Mesothelial cell of epicardium (in vitro differentiated cells): ENCODE data around the gene FXYD2. TPM values are rescaled to one million over a fixed set of nuclear protein-coding genes. Genes with fewer than 3 reads are reported as not detected.
A peak's percentile ranks its signal among the peaks of the same experiment; 100 is the strongest.

ENCODE experiments used
- DNase-seq, 2 experiments: peaks; one replicate each; pipeline ENCODE4 v3.0.0; 2021; ENCODE audit warnings: low spot score in 2 of 2; ENCODE audit not compliant: unreplicated experiment in 2 of 2
- H3K27ac Mint-ChIP-seq: 2 replicates; pipeline ENCODE4 v1.8.0; 2021; ENCODE audit warnings: mixed read lengths
- H3K27me3 Mint-ChIP-seq: 2 replicates; pipeline ENCODE4 v1.8.0; 2021; ENCODE audit warnings: low read depth, mixed read lengths
- H3K36me3 Mint-ChIP-seq: 2 replicates; pipeline ENCODE4 v1.8.0; 2021; ENCODE audit warnings: mixed read lengths
- H3K4me1 Mint-ChIP-seq: 2 replicates; pipeline ENCODE4 v1.8.0; 2021; ENCODE audit warnings: mixed read lengths
- H3K4me3 Mint-ChIP-seq: 2 replicates; pipeline ENCODE4 v1.8.0; 2021; ENCODE audit warnings: mild to moderate bottlenecking, moderate library complexity, mixed read lengths
- H3K9me3 Mint-ChIP-seq: 2 replicates; pipeline ENCODE4 v1.8.0; 2021; ENCODE audit warnings: mixed read lengths
- total RNA-seq: library from RNA; stranded (reverse); gene quantifications from 3 replicates; pipeline ENCODE4 v1.2.1, GENCODE V29; 2021
- TF ChIP-seq, protein P1 (sequence below): fragments of 200-600 bp; sonication (generic); IDR thresholded peaks from one replicate; pipeline ENCODE4 v1.5.0; 2021; ENCODE audit warnings: antibody characterized with exemption; ENCODE audit not compliant: unreplicated experiment

The FXYD2 gene
- total RNA-seq, 1 donor from 2014 or later, result 6.3 TPM

- Mint-ChIP-seq H3K27ac (no peak overlapping the region), H3K4me1 (peaks cover 31% of the 10 kb centered on the region), H3K9me3 (no peaks in the 10 kb centered on the region), H3K36me3 (no peaks in the 10 kb centered on the region), H3K4me3 (no peak overlapping the region), H3K27me3 (peaks cover 25% of the 10 kb centered on the region)
- DNase-seq, result peak in 1 of 2 experiments; percentile 40
- TF ChIP-seq, protein P1, sequence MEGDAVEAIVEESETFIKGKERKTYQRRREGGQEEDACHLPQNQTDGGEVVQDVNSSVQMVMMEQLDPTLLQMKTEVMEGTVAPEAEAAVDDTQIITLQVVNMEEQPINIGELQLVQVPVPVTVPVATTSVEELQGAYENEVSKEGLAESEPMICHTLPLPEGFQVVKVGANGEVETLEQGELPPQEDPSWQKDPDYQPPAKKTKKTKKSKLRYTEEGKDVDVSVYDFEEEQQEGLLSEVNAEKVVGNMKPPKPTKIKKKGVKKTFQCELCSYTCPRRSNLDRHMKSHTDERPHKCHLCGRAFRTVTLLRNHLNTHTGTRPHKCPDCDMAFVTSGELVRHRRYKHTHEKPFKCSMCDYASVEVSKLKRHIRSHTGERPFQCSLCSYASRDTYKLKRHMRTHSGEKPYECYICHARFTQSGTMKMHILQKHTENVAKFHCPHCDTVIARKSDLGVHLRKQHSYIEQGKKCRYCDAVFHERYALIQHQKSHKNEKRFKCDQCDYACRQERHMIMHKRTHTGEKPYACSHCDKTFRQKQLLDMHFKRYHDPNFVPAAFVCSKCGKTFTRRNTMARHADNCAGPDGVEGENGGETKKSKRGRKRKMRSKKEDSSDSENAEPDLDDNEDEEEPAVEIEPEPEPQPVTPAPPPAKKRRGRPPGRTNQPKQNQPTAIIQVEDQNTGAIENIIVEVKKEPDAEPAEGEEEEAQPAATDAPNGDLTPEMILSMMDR, result no peak
Measured at GRCh38 chr11:117828611-117829368, 4.2 kb upstream of the FXYD2 start.

DNA sequence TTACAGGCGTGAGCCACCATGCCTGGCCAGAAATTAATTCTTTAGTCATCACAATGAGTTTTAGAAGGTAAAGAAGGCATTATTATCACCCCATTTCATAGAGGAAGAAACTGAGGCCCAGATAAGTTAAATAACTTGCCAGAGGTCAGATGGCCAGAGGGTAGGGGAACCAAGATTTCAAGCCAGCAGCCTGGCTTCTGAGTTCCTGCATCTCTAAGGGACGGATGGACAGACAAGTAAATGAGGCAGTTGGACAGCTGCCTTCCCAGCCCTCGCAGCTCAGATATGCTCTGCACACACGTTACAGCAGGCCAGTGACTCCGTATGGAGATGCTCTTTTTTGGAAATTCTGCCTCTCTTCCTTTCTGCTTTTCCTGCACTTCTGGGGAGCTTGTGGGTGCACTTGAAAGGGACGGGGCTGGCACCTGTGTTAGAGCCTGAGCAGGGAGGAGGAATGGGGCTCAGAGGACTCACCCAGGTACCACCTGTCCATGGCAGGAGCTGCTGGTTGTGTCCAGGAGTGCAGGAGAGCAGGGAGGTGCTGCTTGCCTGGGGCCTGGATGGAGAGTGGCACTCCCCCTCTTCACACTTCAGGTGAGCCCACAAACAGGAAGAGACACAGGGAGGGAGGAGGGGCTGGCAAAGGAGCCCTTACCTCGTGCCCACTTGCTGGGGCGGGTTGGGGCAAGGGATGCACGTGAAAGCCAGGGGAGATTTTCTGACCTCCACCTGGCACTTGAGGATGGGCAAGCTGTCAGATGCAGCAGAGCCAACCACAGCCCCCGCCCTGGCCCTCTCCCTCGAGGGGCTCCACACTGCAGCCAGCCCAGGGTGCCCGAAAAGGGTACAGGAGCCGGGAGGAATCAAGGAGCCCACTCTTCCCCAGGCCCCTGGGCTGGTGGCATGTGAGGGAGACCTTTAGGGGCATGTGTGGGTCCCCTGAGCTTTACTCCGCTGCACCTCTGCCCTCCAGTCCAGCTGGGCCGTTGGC lies 3.3 kb upstream of the FXYD2 start:
- H3K27me3 Mint-ChIP-seq, result peaks cover 29% of the 10 kb centered on the region
- H3K27ac Mint-ChIP-seq, result no peak overlapping the region
- peak in 1 of 2 experiments; percentile 34 for DNase-seq
- TF ChIP-seq, protein P1, result no peak
- peaks cover 23% of the 10 kb centered on the region for H3K4me1 Mint-ChIP-seq
- no peaks in the 10 kb centered on the region for H3K9me3 Mint-ChIP-seq
- H3K4me3 Mint-ChIP-seq, result no peak overlapping the region
- H3K36me3 Mint-ChIP-seq, result no peaks in the 10 kb centered on the region

DNA sequence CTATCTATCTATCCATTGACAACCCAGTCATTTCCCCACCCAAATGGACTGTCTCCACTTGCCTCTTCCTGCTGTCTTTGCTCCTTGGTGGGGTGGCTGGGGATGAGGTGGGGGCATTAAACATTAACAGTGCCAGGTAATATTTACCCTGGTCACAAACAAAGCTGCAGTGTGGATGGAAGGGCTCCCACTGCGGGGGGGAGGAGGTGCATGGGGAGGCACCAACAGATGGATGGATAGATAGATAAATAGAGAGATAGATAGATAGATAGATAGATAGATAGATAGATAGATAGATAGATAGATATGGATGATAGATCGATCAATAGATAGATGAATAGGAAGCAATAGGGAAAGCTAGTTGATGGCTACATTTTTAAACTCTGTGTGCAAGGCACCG lies 2.3 kb upstream of the FXYD2 start:
- no peaks in the 10 kb centered on the region for H3K36me3 Mint-ChIP-seq
- H3K27me3 Mint-ChIP-seq, result peaks cover 32% of the 10 kb centered on the region
- H3K27ac Mint-ChIP-seq, result no peak overlapping the region

GRCh38 chr11:117826190-117826570 lies 1.6 kb upstream of the FXYD2 start:
- no peak for DNase-seq
- H3K27me3 Mint-ChIP-seq, result peaks cover 37% of the 10 kb centered on the region
- no peaks in the 10 kb centered on the region for H3K9me3 Mint-ChIP-seq
- no peaks in the 10 kb centered on the region for H3K36me3 Mint-ChIP-seq
- no peak overlapping the region for H3K27ac Mint-ChIP-seq
- peaks cover 21% of the 10 kb centered on the region for H3K4me1 Mint-ChIP-seq
- TF ChIP-seq, protein P1, result no peak
- H3K4me3 Mint-ChIP-seq, result no peak overlapping the region

More for the DNA sequence above, 2.3 kb upstream of the FXYD2 start:
- Mint-ChIP-seq H3K4me3 (no peak overlapping the region), H3K4me1 (peaks cover 21% of the 10 kb centered on the region), H3K9me3 (no peaks in the 10 kb centered on the region)
- TF ChIP-seq, protein P1, result no peak
- DNase-seq, result no peak

DNA sequence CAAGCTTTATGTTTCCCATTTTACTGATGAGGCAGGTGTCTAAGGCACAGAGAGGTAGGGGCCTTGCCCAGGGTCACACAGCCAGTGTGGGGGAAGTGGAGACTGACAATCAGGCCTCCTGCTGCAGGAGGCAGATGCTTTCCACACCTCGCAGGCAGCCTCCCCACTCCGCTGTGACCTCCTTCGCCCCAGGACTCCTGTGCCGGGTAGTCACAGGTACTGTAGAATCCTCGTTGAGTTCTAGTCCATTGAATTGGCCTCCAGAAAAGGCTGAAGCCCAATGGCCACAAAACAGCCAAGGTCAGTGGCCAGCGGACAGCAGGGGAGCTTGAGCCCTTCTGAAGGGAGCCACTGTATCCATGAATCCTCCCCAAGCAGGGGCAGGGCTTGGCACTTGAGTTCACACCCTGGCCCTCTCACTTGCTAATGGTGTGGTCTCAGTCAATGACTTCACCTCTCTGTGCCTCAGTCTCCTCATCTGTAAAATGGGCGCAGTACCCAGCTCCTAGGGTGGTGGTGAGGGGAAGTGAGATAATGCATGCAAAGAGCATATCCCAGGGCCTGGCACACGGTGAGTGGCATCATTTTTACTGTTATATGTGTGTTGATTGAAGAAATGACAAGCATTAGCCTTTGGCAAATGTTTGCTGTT lies 1.1 kb upstream of the FXYD2 start:
- no peaks in the 10 kb centered on the region for H3K9me3 Mint-ChIP-seq
- TF ChIP-seq, protein P1, result no peak
- H3K27ac Mint-ChIP-seq, result no peak overlapping the region
- DNase-seq, result peak in 1 of 2 experiments; percentile 28
- H3K4me1 Mint-ChIP-seq, result peaks cover 16% of the 10 kb centered on the region
- no peaks in the 10 kb centered on the region for H3K36me3 Mint-ChIP-seq
- H3K27me3 Mint-ChIP-seq, result peaks cover 37% of the 10 kb centered on the region
- no peak overlapping the region for H3K4me3 Mint-ChIP-seq
